Panc1 (cell line): ENCODE results near the gene ATP6V0B. TPM values are rescaled to one million over a fixed set of nuclear protein-coding genes. Genes with fewer than 3 reads are reported as not detected.

Experiments used
- ATAC-seq: fragments of 200-7000 bp; cut with Tn5 transposase; 2 replicates; pipeline ENCODE4 v1.9.1; 2020; ENCODE audit warnings: mild to moderate bottlenecking, moderate library complexity
- BruUV-seq: library from RNA; stranded (reverse); fragments of 400-500 nt; replicated peaks from 2 replicates; lab custom pipeline; 2021; lab: Mats Ljungman, UMichigan
- CTCF ChIA-PET: fragments of 300-600 bp; sonication (Branson Sonifier 250); formaldehyde crosslinking; loops from one replicate; lab custom pipeline; 2022; ENCODE audit warnings: antibody characterized with exemption; lab: Charles Lee
- POLR2A ChIA-PET: fragments of 300-600 bp; sonication (Branson Sonifier 250); formaldehyde crosslinking; loops from one replicate; lab custom pipeline; 2022; ENCODE audit warnings: antibody characterized with exemption; lab: Charles Lee
- DNase-seq: peaks from one replicate; pipeline ENCODE4 v3.0.0-alpha.2; 2010; ENCODE audit warnings: low read depth, low spot score
- H3K27ac ChIP-seq: 2 replicates; pipeline ENCODE4 v1.5.1; 2011; ENCODE audit warnings: mild to moderate bottlenecking, low read length, inconsistent platforms
- H3K27me3 ChIP-seq: fragments of 200-500 bp; sonication (Bioruptor generic); 2 replicates; pipeline ENCODE4 v1.6.0; 2014; ENCODE audit warnings: low read length, inconsistent platforms; ENCODE audit not compliant: control insufficient read depth, insufficient read depth
- H3K36me3 ChIP-seq: fragments of 200-500 bp; sonication (Bioruptor generic); 2 replicates; pipeline ENCODE4 v1.5.1; 2014; ENCODE audit warnings: inconsistent platforms, mild to moderate bottlenecking, low read length, moderate library complexity; ENCODE audit not compliant: control insufficient read depth, insufficient read depth
- H3K4me1 ChIP-seq: 2 replicates; pipeline ENCODE4 v1.5.1; 2011; ENCODE audit warnings: inconsistent platforms, mild to moderate bottlenecking, low read length, moderate library complexity; ENCODE audit not compliant: control insufficient read depth, insufficient read depth
- H3K4me3 ChIP-seq, 2 experiments: 2 replicates each; pipeline ENCODE4 v1.5.1; 2011 to 2012; ENCODE audit warnings: low read depth in 2 of 2, low read length in 2 of 2, mild to moderate bottlenecking in 2 of 2, inconsistent platforms in 1 of 2, moderate library complexity in 1 of 2
- H3K9me3 ChIP-seq: fragments of 200-500 bp; sonication (Bioruptor generic); 2 replicates; pipeline ENCODE4 v1.5.1; 2014; ENCODE audit warnings: low read depth, mild to moderate bottlenecking, inconsistent platforms, low read length, moderate library complexity; ENCODE audit not compliant: control insufficient read depth, insufficient read depth
- POLR2AphosphoS5 ChIP-seq: IDR thresholded peaks from 2 replicates; pipeline ENCODE4 v1.6.1; 2012; ENCODE audit warnings: mild to moderate bottlenecking, low read depth, low read length, moderate library complexity
- SIN3A ChIP-seq: IDR thresholded peaks from 2 replicates; pipeline ENCODE4 v1.6.1; 2012; ENCODE audit warnings: low read depth, mild to moderate bottlenecking, low read length, moderate library complexity, borderline replicate concordance; ENCODE audit not compliant: insufficient read depth
- TCF7L2 ChIP-seq: IDR thresholded peaks from 2 replicates; pipeline ENCODE4 v1.6.1; 2011; ENCODE audit warnings: mild to moderate bottlenecking, low read depth, low read length, inconsistent platforms
- in situ Hi-C: cut with HindIII; loops from 2 replicates; pipeline ENCODE4 v1.10.0; 2016; ENCODE audit warnings: low sequenced_read_pairs, low pct_unique_long_range_greater_than_20kb
- intact Hi-C: fragments of 100-400 bp; cut with micrococcal nuclease; formaldehyde crosslinking; loops from one replicate; pipeline ENCODE4 v1.10.0; 2022; ENCODE audit not compliant: unreplicated experiment
- total RNA-seq: library from RNA; stranded (reverse); gene quantifications from one replicate; pipeline ENCODE4 v1.2.1, GENCODE V29; 2021; ENCODE audit not compliant: unreplicated experiment
- TF ChIP-seq, protein P1 (sequence below): fragments of 450-650 bp; IDR thresholded peaks from 2 replicates; pipeline ENCODE4 v1.5.1; 2017; ENCODE audit warnings: mild to moderate bottlenecking
- TF ChIP-seq, protein P2 (sequence below), 2 experiments: IDR thresholded peaks; 2 replicates each; pipeline ENCODE4 v1.6.1; 2011 to 2012; ENCODE audit warnings: low read depth in 2 of 2, control low read depth in 1 of 2, low read length in 1 of 2, mild to moderate bottlenecking in 1 of 2, moderate library complexity in 1 of 2; ENCODE audit not compliant: insufficient read depth in 1 of 2

ATP6V0B gene
- total RNA-seq, 1 experiment from 2014 or later, result 134 TPM

DNA sequence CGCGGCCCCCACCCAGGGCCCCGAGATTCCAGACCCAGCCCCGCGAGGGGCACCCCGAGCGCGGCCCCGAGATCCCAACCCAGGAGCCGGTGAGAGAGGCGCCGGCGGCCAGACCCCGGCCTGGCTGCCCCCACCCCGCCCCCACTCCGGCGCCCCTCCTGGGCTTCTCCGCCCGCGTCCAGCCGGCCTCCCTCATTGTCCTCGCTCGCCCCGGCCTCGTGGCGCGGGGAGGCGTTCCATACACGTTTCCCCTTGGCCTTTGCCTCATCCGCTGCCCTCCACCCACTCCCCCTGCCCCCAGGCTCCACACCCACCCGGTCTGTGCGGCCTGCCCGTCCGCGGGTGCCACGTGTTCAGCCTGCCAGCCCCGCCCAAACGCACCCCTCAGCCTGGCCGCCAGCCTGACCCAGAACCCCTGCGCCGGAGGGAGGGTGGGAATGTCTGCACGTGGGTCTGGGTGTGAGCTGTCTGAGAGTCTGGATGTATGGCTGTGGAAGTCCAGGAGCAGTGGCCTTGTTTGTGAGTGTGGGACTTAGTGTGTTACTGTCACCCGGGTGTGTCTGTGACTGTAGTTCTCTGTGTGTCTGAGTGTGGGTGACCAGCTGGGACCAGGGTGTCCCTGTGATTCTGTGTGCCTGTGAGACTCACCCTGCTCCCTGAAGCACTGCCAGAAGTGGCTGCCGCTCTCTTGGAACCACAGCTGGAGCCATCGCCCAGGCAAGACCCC lies 4.9 kb downstream of the ATP6V0B start:
- DNase-seq (no peak), ATAC-seq (peak; percentile 20; the same call in 1 of the 2 replicates)
- POLR2A ChIA-PET, result no interaction called here
- intact Hi-C loops (no loop called here), in situ Hi-C loops (no loop called here)
- TF ChIP-seq, protein P1, sequence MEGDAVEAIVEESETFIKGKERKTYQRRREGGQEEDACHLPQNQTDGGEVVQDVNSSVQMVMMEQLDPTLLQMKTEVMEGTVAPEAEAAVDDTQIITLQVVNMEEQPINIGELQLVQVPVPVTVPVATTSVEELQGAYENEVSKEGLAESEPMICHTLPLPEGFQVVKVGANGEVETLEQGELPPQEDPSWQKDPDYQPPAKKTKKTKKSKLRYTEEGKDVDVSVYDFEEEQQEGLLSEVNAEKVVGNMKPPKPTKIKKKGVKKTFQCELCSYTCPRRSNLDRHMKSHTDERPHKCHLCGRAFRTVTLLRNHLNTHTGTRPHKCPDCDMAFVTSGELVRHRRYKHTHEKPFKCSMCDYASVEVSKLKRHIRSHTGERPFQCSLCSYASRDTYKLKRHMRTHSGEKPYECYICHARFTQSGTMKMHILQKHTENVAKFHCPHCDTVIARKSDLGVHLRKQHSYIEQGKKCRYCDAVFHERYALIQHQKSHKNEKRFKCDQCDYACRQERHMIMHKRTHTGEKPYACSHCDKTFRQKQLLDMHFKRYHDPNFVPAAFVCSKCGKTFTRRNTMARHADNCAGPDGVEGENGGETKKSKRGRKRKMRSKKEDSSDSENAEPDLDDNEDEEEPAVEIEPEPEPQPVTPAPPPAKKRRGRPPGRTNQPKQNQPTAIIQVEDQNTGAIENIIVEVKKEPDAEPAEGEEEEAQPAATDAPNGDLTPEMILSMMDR, result no peak
- peaks cover 35% of the 10 kb centered on the region for H3K4me1 ChIP-seq
- no peaks in the 10 kb centered on the region for H3K9me3 ChIP-seq
- peak overlapping the region; percentile 89 for H3K27ac ChIP-seq
- H3K36me3 ChIP-seq, result peaks cover 4% of the 10 kb centered on the region; the same call in 1 of the 2 replicates
- BruUV-seq, result no TSS peak
- H3K4me3 ChIP-seq, result peak overlapping the region; percentile 63 to 75
- CTCF ChIA-PET, result no interaction called here
- no peaks in the 10 kb centered on the region for H3K27me3 ChIP-seq

DNA sequence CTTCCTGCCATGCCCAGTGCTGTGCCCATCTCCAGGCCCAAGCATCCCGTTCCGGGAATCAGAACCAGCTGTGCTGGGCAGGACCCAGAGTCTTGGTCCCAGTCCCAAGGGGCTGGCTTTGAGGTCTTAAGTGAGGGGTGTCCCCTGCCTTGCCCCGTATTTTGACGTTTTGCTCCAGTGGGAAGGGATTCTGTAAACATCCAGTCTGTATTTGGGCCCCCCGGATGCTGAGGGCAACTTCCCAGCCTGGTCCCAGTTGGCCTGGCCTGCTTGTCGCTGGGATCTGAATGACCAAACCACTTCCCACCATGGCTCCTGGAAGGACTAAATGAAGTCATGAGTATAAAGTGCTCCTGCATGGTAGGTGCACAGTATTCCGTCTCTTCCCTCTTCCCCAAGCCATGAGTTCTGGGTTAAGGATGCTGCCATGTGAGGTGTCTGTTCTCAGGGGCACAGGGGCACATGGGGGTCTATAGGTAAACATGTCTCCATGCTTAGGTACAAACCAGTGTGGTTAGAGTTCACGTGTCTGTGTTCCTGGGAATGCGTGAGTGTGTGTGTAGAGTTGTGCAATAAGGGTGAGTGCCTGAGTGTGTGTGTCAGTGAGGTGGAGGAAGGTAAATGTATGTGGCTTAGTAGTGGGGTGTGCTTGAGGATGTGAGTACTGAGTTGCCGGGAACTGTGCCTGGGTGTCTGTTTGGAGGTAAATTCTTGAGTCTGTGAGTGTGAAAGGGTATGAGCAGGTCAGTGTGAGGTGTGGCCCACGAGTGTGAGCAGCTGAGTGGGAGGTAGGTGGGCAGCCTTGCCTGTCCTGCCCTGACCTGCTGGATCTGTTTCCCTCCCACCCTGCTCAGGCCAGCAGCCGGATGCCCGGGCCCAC lies 5.7 kb downstream of the ATP6V0B start:
- Histone ChIP-seq H3K27ac (peak overlapping the region; percentile 89), H3K4me3 (peak overlapping the region; percentile 63 to 75), H3K9me3 (no peaks in the 10 kb centered on the region), H3K36me3 (peaks cover 5% of the 10 kb centered on the region; the same call in 1 of the 2 replicates), H3K27me3 (no peaks in the 10 kb centered on the region), H3K4me1 (peaks cover 35% of the 10 kb centered on the region)
- BruUV-seq, result no TSS peak
- POLR2A ChIA-PET, result no interaction called here
- ATAC-seq (no peak), DNase-seq (no peak)
- TF ChIP-seq POLR2AphosphoS5, result no peak
- no peak for TF ChIP-seq SIN3A
- TF ChIP-seq TCF7L2, result no peak
- TF ChIP-seq, protein P2, sequence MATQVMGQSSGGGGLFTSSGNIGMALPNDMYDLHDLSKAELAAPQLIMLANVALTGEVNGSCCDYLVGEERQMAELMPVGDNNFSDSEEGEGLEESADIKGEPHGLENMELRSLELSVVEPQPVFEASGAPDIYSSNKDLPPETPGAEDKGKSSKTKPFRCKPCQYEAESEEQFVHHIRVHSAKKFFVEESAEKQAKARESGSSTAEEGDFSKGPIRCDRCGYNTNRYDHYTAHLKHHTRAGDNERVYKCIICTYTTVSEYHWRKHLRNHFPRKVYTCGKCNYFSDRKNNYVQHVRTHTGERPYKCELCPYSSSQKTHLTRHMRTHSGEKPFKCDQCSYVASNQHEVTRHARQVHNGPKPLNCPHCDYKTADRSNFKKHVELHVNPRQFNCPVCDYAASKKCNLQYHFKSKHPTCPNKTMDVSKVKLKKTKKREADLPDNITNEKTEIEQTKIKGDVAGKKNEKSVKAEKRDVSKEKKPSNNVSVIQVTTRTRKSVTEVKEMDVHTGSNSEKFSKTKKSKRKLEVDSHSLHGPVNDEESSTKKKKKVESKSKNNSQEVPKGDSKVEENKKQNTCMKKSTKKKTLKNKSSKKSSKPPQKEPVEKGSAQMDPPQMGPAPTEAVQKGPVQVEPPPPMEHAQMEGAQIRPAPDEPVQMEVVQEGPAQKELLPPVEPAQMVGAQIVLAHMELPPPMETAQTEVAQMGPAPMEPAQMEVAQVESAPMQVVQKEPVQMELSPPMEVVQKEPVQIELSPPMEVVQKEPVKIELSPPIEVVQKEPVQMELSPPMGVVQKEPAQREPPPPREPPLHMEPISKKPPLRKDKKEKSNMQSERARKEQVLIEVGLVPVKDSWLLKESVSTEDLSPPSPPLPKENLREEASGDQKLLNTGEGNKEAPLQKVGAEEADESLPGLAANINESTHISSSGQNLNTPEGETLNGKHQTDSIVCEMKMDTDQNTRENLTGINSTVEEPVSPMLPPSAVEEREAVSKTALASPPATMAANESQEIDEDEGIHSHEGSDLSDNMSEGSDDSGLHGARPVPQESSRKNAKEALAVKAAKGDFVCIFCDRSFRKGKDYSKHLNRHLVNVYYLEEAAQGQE (IDR thresholded peaks at IDR 0.05; ENCODE audit: insufficient read depth in 1 of 2, low read depth in 2 of 2, low read length in 1 of 2), result no peak
- TF ChIP-seq, protein P1, result no peak
- intact Hi-C loops, result no loop called here
- CTCF ChIA-PET, result no interaction called here
- in situ Hi-C loops, result no loop called here
